ENCODE data around the gene PDGFC.

PDGFC gene

DNA sequence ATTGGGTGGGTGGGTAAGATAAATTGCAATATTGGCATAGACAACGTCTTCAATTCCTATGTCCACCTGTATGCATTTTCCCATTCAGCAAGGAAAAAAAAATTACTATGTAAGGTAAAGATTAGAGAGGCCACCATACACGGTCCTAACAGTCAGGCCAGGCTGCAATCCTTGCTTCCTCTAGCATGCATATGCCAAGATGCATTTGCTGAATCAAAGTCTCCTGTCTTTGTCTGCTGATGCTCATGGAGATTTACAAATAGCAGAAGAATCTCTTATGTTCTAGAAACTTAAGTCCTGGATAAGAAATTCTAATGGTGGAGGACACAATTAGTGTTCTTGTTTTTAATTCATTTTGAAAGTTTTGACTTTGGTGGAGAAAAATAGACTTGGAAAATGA, 206.8 kb downstream of the PDGFC start:
- Histone ChIP-seq H3K9me3 (ENCODE audit: insufficient read depth, low read depth, low read length) (no peaks in the 10 kb centered on the region), H3K36me3 (ENCODE audit: insufficient read depth, low read length) (no peaks in the 10 kb centered on the region), H3K27me3 (ENCODE audit: insufficient read depth, low read length) (no peaks in the 10 kb centered on the region), H3K4me1 (ENCODE audit: insufficient read depth, low read length) (0 out of 2 replicates have a peak, but pooled peaks cover under 1% of the 10 kb centered on the region), H3K27ac (ENCODE audit: low read depth, low read length) (no peak overlapping the region), H3K4me3 (ENCODE audit: low read length) (no peak overlapping the region), H3K9ac (ENCODE audit: low read depth, low read length) (no peak overlapping the region)
- 95% methylated on average over 1 of the region's 2 CpGs for WGBS

DNA sequence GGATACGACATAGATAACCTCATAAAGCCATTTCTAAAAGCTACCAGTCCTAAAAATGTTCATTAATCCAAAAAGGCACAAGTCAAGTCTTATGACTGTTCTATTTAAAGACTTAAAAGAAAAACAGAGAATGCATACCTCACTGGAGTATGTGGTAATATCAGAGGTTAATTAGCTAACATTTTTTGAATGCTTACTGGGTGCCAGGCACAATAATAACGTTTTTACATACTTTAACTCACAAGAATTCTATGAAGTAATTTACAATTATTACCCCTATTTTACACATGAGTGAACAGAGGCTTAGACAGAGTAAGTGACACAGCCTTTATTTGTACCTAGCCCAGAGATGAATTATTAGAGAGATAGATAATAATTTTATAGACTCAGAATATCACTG, 207.5 kb downstream of the PDGFC start:
- no peak overlapping the region for H3K27ac ChIP-seq (ENCODE audit: low read depth, low read length)
- no peak overlapping the region for H3K9ac ChIP-seq (ENCODE audit: low read depth, low read length)
- H3K4me1 ChIP-seq (ENCODE audit: insufficient read depth, low read length) = no peaks in the 10 kb centered on the region
- no peaks in the 10 kb centered on the region for H3K36me3 ChIP-seq (ENCODE audit: insufficient read depth, low read length)
- no peaks in the 10 kb centered on the region for H3K27me3 ChIP-seq (ENCODE audit: insufficient read depth, low read length)
- WGBS = 86% methylated on average over 2 of the region's 2 CpGs
- H3K4me3 ChIP-seq (ENCODE audit: low read length) = no peak overlapping the region
- no peaks in the 10 kb centered on the region for H3K9me3 ChIP-seq (ENCODE audit: insufficient read depth, low read depth, low read length)

DNA sequence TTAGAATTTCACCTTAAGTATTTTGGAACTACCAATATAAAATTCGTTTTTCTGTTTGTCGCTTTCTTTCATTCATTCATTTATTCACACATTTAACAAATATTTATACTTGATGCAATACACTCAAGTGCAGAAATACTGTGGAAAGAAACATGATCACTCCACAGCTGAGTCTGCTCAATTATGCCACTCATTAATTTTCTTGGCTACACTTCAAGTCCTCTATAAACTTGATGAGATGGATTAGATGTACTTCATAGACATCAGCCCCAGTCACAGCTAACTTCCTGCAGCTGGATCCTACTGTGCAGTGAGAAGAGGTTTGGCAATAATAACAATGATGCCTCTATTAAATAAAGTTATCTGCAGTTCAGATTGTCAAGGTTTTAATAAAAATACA, 208.1 kb downstream of the PDGFC start:
- Histone ChIP-seq H3K9ac (ENCODE audit: low read depth, low read length) (no peak overlapping the region), H3K27ac (ENCODE audit: low read depth, low read length) (no peak overlapping the region), H3K4me3 (ENCODE audit: low read length) (no peak overlapping the region), H3K9me3 (ENCODE audit: insufficient read depth, low read depth, low read length) (no peaks in the 10 kb centered on the region), H3K36me3 (ENCODE audit: insufficient read depth, low read length) (no peaks in the 10 kb centered on the region), H3K4me1 (ENCODE audit: insufficient read depth, low read length) (no peaks in the 10 kb centered on the region), H3K27me3 (ENCODE audit: insufficient read depth, low read length) (no peaks in the 10 kb centered on the region)
- WGBS = 100% methylated on average over 2 of the region's 2 CpGs

DNA sequence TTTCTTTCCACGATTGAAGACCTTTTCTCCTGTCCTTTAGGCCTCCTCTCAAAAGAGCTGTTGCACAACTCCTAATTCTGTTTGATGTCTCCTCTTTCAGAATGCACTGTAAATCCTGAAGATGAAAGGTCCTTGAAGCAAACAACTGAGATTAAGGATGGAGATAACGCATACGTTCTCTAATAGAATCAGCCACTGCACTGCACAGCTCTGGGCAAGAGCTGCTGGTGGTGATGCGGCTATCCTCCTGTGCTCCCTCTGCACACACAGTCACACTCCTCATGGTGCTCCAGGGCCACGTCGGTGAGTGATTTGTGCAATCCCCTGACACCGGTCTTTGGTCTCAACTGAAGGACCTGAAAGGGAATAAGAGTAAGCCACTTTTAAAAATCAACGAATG, 208.7 kb downstream of the PDGFC start:
- Histone ChIP-seq H3K9ac (ENCODE audit: low read depth, low read length) (no peak overlapping the region), H3K4me3 (ENCODE audit: low read length) (no peak overlapping the region), H3K9me3 (ENCODE audit: insufficient read depth, low read depth, low read length) (no peaks in the 10 kb centered on the region), H3K27ac (ENCODE audit: low read depth, low read length) (no peak overlapping the region), H3K4me1 (ENCODE audit: insufficient read depth, low read length) (no peaks in the 10 kb centered on the region), H3K27me3 (ENCODE audit: insufficient read depth, low read length) (no peaks in the 10 kb centered on the region), H3K36me3 (ENCODE audit: insufficient read depth, low read length) (no peaks in the 10 kb centered on the region)
- WGBS = 97% methylated on average over 8 of the region's 8 CpGs

DNA sequence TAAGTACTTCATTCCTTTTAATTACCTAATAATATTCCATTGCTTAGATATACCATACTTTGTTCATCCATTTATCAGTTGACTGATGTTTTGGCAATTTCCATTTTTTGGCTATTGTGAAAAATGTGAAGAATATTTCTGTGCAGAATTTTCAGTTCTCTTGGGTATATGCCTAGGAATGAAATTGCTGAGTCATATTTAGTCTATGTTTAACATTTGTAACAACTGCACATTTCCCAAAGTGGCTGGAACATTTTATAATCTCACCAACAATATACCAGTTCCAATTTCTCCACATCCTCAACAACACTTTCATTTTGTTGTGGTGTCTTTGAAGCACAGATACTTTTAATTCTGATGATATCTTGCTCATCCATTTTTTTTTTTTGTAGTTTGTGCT, 215.5 kb downstream of the PDGFC start:
- H3K4me1 ChIP-seq (ENCODE audit: insufficient read depth, low read length) = no peaks in the 10 kb centered on the region
- no peaks in the 10 kb centered on the region for H3K27me3 ChIP-seq (ENCODE audit: insufficient read depth, low read length)
- H3K27ac ChIP-seq (ENCODE audit: low read depth, low read length) = no peak overlapping the region

DNA sequence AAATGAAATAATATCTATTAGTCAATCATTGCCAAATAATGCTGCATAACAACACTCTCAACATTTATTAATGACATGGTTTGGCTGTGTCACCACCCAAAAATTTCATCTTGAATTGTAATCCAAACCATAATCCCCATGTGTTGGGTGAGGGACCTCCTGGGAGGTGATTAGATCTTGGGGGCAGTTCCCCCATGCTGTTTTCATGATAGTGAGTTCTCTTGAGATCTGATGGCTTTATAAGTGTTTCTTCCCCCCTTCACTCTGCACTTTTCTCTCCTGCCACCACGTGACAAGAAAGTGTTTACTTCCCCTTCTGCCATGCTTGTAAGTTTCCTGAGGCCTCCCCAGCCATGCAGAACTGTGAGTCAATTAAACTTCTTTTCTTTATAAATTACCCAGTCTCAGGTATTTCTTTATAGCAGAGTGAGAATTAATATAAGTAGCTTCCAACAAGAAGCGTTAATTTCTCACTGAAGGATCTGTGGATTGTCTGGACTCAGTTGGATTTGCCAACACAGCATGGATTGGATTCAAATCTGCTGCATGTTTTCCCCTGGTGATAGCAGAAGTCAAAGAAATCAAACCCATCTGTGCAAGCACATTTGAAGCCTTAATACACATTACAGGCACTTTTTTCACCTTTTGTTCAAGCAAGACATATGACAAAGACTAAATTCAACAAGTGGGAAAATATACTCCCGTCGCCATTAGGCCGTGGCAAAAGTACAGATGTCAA, 216.6 kb downstream of the PDGFC start:
- no peaks in the 10 kb centered on the region for H3K4me1 ChIP-seq (ENCODE audit: insufficient read depth, low read length)
- 90% methylated on average over 5 of the region's 5 CpGs for WGBS
- no peaks in the 10 kb centered on the region for H3K36me3 ChIP-seq (ENCODE audit: insufficient read depth, low read length)
- H3K9me3 ChIP-seq (ENCODE audit: insufficient read depth, low read depth, low read length) = no peaks in the 10 kb centered on the region
- H3K9ac ChIP-seq (ENCODE audit: low read depth, low read length) = no peak overlapping the region
- H3K27ac ChIP-seq (ENCODE audit: low read depth, low read length) = no peak overlapping the region
- H3K27me3 ChIP-seq (ENCODE audit: insufficient read depth, low read length) = no peaks in the 10 kb centered on the region
- no peak overlapping the region for H3K4me3 ChIP-seq (ENCODE audit: low read length)

More for the DNA sequence above, 215.5 kb downstream of the PDGFC start:
- no peaks in the 10 kb centered on the region for H3K36me3 ChIP-seq (ENCODE audit: insufficient read depth, low read length)
- no peak overlapping the region for H3K4me3 ChIP-seq (ENCODE audit: low read length)
- H3K9me3 ChIP-seq (ENCODE audit: insufficient read depth, low read depth, low read length) = no peaks in the 10 kb centered on the region
- no peak overlapping the region for H3K9ac ChIP-seq (ENCODE audit: low read depth, low read length)

DNA sequence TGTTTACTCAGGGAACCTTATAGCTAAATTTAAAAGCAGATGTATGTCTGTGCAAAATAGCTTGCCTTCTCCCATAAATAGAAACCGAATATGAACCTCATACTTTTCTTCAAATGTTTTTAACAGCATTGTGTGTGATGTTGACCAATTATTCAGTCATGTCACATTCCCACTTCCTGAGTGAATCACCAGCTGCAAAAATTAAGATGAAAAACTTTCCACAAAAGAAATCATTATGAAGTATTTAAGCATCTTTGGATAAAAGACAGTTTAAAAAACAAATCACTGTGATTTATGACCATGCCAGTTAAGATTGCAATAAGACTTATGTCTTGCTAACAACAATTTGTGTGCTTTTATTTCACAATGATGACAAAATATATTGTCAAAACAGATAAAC, 220.1 kb downstream of the PDGFC start:
- no peaks in the 10 kb centered on the region for H3K27me3 ChIP-seq (ENCODE audit: insufficient read depth, low read length)
- no peaks in the 10 kb centered on the region for H3K4me1 ChIP-seq (ENCODE audit: insufficient read depth, low read length)
- no peak overlapping the region for H3K9ac ChIP-seq (ENCODE audit: low read depth, low read length)
- no peaks in the 10 kb centered on the region for H3K9me3 ChIP-seq (ENCODE audit: insufficient read depth, low read depth, low read length)
- H3K4me3 ChIP-seq (ENCODE audit: low read length) = no peak overlapping the region
- H3K27ac ChIP-seq (ENCODE audit: low read depth, low read length) = no peak overlapping the region
- WGBS = 100% methylated on average over 1 of the region's 1 CpG
- H3K36me3 ChIP-seq (ENCODE audit: insufficient read depth, low read length) = no peaks in the 10 kb centered on the region

DNA sequence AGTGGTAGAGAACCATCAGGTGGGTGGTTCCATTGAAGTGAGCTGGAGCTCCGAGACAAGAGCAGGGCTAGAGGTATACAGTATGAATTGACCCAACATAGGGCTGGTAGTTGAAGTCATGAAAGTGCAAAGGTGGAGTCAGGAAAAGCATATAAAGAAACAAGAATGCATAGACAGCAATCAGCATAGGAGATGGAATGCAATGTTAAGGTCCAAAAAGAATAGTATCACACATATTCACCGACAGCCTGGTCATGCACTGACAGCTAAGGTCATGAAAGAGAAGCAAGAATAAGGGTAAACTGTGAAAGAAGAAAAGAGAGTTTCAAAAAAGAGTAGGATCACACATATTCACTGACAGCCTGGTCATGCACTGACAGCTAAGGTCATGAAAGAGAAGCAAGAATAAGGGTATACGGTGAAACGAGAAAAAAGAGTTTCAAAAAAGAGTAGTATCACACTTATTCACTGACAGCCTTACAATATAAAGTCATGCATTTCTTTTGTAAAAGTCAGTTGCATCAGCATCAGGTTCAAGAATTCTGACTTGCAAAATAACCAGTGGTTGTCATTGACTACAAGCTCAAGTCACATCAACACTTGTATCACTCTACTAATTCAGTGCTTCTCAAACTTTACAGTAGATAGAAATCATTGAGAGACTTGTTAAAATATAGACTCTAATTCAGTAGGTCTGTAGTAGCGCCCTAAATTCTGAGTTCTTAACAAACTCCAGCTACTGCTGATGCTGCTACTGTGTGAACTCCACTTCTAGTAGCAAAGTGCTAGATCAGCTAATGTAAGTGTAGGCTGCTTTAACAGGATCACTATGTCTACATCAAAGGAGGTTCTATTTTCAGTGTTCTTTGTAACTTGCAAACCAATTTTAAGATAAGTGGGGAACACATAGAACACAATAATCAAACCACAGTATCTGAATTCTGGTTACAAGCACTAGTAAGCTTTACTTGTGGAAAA, 221.9 kb downstream of the PDGFC start:
- Histone ChIP-seq H3K27ac (ENCODE audit: low read depth, low read length) (no peak overlapping the region), H3K4me3 (ENCODE audit: low read length) (no peak overlapping the region)

DNA sequence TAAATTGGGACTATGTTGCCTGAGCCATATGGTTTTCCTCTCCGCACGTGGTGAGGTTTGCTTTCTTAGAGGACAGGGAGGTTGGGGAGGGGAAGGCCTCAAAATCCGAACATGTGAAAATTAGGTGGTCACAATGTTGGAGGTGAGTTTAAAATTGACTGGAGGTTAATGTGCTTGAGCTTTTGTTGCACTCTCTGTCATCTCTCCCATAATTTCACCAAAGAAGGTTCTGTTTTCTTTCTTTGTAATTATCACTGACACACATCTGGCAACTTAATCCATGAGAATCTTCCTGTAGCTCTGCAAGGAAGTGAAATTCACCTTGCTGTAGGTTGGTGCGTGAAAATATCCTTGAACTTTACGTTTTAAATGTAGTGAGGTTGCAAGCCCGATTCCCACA, 225.5 kb downstream of the PDGFC start:
- 90% methylated on average over 6 of the region's 6 CpGs for WGBS

More for the DNA sequence above, 221.9 kb downstream of the PDGFC start:
- Histone ChIP-seq H3K4me1 (ENCODE audit: insufficient read depth, low read length) (no peaks in the 10 kb centered on the region), H3K36me3 (ENCODE audit: insufficient read depth, low read length) (no peaks in the 10 kb centered on the region), H3K9me3 (ENCODE audit: insufficient read depth, low read depth, low read length) (no peaks in the 10 kb centered on the region), H3K9ac (ENCODE audit: low read depth, low read length) (no peak overlapping the region), H3K27me3 (ENCODE audit: insufficient read depth, low read length) (no peaks in the 10 kb centered on the region)
- 96% methylated on average over 5 of the region's 5 CpGs for WGBS

DNA sequence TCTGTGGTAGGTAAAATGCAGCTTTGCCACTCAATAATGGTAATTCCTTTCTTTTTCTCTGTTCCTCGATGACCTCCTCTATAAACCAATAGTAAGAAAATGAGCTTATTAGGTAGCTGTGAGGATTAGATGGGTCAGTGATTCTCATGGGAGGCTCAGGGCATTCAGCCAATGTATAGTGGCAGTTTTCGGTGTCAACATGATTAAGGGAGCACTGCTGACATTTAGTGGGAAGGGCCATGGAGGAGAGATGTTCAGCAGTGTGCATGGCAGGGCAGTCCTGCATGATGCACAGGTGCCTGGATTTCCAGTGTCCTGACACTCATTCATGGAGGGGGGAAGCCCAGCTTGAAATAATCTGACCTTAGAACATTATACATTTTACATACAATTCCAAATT, 232.8 kb downstream of the PDGFC start:
- Histone ChIP-seq H3K9ac (ENCODE audit: low read depth, low read length) (no peak overlapping the region), H3K27ac (ENCODE audit: low read depth, low read length) (no peak overlapping the region), H3K27me3 (ENCODE audit: insufficient read depth, low read length) (no peaks in the 10 kb centered on the region), H3K4me1 (ENCODE audit: insufficient read depth, low read length) (no peaks in the 10 kb centered on the region), H3K36me3 (ENCODE audit: insufficient read depth, low read length) (no peaks in the 10 kb centered on the region), H3K4me3 (ENCODE audit: low read length) (no peak overlapping the region), H3K9me3 (ENCODE audit: insufficient read depth, low read depth, low read length) (no peaks in the 10 kb centered on the region)
- 91% methylated on average over 1 of the region's 2 CpGs for WGBS

More for the DNA sequence above, 225.5 kb downstream of the PDGFC start:
- no peaks in the 10 kb centered on the region for H3K27me3 ChIP-seq (ENCODE audit: insufficient read depth, low read length)
- H3K9ac ChIP-seq (ENCODE audit: low read depth, low read length) = no peak overlapping the region
- H3K4me3 ChIP-seq (ENCODE audit: low read length) = no peak overlapping the region
- no peaks in the 10 kb centered on the region for H3K36me3 ChIP-seq (ENCODE audit: insufficient read depth, low read length)
- H3K27ac ChIP-seq (ENCODE audit: low read depth, low read length) = no peak overlapping the region
- H3K4me1 ChIP-seq (ENCODE audit: insufficient read depth, low read length) = no peaks in the 10 kb centered on the region
- no peaks in the 10 kb centered on the region for H3K9me3 ChIP-seq (ENCODE audit: insufficient read depth, low read depth, low read length)
